Measurements from ENCODE around the gene PLCG2.
"Not testable (repeated sequence)": the region's sequence is repeated elsewhere in the genome, so short reads cannot be mapped to it uniquely, and the experiment has no call there.

Gene PLCG2

DNA sequence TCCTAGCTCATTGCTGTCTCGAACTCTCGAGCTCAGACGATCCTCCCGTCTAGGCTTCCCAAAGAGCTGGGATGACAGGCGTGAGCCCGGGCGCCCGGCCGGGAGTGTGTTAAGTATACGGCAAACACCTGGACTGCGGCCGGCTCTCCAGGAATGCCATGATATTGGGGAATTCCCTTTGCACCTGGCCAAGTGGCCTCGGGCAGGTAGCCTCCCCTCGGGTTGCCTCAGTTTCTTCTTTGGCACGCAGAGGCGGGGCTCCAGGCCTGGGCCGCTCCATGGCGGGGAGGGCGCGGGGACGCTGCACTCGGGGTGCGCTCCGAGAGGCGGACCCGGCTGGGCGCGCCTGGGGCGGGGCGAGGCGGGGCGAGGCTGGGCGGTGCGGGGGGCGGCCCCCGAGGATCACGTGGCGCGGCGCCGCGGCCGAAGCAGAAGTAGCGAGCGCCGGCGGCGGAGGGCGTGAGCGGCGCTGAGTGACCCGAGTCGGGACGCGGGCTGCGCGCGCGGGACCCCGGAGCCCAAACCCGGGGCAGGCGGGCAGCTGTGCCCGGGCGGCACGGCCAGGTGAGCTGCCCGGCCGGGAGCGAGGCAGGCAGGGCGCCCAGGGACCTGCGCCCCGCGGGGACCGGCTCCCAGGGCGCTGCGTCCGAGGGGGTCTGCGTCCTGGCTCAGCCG lies at the start of gene PLCG2:
TSS of gene PLCG2 (plus strand) at position 431 of the 675 bp plus-strand sequence. CDS start 6,699 bp downstream, outside the sequence.
- peak in 3 of 4 experiments; percentile 5 to 31 (median 12) for DNase-seq

GRCh38 chr16:81729451-81729850 lies 49.6 kb upstream of the PLCG2 start:
- no peak for DNase-seq

- peak in 3 of 4 experiments; percentile 33 to 52 (median 38) for DNase-seq
These were observed 48.7 kb upstream of the PLCG2 start for GRCh38 chr16:81730090-81731051.

DNA sequence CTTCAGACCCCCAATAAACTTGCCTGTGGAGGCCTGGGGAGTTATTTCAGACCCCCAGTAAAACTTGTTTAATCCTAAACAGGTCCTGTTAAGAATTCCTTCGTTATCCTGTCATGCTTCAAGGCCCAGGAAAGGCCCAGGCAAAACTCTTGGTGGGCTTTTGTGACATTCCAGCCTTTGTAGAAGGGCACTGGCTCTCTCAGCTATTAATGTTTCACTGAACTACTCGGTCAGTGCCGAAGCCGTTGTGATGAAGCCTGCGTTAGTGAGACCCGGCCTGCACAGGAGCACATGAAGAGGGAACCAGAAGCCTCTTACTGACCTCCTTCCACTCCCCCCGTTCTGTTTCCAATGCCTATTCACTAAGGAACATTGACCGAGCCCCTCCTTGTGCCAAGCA lies 47.4 kb upstream of the PLCG2 start:
- DNase-seq = no peak

GRCh38 chr16:81732699-81733098 lies 46.4 kb upstream of the PLCG2 start:
- no peak for DNase-seq

DNA sequence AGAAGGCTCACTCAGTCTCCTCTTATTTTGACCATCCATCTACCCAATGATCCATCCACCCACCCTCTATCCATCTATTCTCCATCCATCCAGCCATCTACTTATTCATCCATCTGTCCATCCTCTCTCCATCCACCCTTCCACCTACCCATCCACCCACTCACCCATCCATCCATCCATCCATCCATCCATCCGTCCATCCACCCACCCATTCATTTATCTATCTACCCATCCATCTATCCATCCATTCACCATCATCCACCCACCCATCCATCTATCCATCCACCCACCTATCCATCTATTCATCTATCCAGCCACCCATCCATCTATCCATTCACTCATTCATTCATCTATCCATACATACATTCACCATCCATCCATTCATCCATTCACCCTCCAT lies 45.8 kb upstream of the PLCG2 start:
- no peak for DNase-seq

GRCh38 chr16:81734632-81735434 lies 44.3 kb upstream of the PLCG2 start:
- DNase-seq = no peak

DNA sequence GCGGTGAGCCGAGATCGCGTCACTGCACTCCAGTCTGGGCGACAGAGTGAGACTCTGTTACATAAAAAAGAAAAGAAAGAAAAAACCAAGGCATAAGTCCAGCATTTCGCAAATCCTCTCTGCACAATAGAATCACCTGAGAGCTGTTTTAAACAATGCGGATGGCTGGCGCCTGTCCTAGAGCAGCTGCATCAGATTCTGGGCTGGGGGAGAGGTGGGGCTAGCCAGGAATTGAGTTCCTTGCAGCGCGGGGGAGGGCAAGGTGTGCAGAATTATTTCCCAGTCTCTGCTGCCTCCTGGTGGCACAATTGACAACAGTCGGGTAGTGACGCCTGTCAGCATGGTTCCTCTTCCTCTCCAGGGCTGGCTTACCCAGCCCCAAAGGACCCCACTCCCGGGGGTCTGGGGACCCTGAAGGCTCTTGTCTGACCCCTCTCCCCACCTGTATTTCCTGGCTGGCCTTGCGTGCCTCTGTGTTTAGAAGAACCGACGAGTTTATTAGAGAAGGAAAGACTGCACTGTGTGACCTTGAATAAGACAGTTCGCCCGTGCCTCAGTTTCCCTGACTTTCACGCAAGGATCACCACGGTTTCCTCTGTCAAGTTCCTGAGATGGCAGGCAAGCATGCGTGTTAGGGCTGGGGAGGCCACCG lies 41.1 kb upstream of the PLCG2 start:
- peak; percentile 69 to 73 (median 72) for DNase-seq

GRCh38 chr16:81738783-81739496 lies 40.2 kb upstream of the PLCG2 start:
- no peak for DNase-seq

GRCh38 chr16:81739503-81739902 lies 39.6 kb upstream of the PLCG2 start:
- no peak for DNase-seq

DNA sequence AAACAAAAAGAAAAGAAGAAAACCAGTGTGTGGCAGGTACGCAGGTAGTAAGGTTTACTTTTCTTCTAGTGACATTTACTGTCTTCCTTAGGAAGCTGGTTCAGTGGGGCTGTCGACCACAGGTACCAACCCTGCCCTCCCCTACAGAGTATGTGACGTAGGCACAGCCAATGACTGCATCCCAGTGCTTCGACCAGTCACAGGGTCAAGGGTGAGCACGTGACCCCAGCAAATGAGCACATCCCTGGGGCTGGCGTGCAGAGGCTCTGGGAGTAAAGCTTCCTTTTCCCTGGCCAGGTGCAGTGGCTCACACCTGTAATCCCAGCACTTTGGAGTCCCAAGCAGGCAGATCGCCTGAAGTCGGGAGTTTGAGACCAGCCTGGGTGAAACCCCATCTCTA lies 38.9 kb upstream of the PLCG2 start:
- DNase-seq = no peak

- not testable (repeated sequence) for DNase-seq
These were observed 37.7 kb upstream of the PLCG2 start for GRCh38 chr16:81741430-81741770.

GRCh38 chr16:81744385-81744784 lies 34.7 kb upstream of the PLCG2 start:
- no peak for DNase-seq

DNA sequence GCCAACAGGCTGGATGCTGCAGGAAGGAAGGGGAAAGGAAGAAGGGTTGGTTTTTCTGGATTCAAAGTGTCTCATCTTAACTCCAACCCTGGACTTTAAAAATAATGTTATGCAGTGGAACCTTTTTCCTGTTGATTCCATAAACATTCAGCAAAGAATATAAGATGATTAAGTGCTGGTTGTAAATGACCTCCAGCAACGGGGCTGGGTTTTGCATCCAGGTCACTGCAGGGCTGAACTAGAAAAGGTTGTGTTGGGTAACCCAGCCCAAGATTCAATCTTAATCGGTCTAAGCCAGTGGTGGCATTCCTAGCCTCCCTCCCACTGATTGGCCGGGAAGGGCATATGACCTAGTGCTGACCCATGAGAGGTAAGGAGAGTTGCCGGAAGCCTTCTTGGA lies 34.2 kb upstream of the PLCG2 start:
- no peak for DNase-seq

GRCh38 chr16:81745704-81746558 lies 33.2 kb upstream of the PLCG2 start:
- DNase-seq = peak; percentile 47 to 56 (median 54)

DNA sequence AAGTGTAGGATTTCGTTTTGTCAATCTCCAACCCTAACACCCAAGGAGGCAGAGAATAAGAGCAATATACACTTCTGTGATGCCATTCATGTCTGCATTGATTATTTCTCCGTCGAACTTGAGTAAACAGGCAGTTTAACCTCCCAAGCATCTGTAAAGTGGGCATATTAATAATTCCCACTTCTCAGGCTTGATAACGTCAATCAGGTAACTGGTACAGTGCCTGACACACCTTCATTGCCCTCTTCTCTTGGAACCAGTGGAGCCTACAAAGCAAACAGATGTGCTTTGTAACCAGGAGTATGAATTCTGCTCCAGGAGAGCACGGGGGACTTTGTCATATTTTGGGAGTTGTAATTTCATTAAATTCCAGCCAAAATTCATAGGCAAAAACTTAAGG lies 32.5 kb upstream of the PLCG2 start:
- no peak for DNase-seq

DNA sequence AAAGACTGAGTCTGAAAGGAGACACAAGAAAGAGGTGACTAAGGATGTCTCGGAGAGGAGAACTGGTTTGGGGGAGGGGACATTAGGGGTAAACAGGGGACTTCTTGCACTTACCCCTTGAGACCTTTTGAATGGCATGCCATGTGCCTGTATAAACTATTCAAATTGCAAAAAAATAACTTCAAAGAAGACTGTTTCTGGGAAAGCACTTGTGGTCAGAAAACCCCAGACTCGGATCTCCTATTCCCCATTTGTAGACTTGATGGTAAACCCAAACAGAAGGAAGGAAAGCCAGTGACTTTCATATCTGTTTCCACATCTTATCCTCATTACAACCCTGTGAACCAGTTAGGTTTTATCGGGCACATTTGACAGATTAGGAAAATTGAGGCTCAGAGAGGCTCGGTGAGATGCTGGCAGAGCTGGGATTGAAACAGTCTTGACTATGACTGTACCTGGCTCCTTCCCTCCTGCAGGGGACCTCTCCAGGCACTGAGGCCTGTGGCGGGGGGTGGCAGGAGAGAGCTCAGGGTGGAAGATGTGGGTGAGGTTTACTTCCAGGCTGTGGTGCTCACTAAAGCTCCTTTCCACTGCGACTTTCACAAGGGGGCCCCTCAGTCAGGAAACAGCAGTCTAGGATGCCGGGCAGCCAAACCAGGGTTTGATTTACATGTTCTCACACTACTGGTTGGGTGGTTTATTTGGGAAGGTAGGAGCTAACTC lies 30.5 kb upstream of the PLCG2 start:
- DNase-seq = no peak

DNA sequence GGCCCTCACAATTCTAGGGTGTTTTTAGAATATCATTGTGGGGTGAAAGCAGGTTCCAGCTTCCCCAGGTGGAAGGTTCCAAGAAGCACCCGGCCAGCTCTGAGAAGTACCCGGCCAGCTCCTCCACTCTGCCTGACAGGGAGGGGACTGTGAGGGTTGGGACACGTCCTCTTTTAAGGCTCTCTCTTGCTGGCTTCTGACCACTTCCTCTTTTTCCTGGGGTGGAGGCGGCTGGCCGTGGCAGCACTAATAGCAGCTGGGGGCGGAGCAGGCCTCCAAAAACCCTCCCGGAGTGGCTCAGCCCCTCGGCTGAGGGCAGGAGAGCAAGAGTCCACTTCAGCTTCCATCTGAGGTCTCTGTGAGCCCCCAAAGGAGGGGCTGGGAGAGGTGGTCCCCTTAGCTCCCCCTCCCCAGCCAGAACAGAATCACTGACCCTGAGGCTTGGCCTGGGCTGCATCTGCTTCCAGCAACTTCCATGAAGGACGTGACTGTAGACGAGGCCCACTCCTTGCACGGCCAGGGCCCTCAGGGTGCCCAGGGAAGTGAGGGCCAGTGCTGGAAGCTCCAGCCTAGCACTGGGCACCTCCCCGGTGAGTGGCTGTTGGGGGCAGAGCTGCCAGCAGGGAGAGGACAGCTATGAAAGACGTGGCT lies 26.7 kb upstream of the PLCG2 start:
- DNase-seq = no peak

DNA sequence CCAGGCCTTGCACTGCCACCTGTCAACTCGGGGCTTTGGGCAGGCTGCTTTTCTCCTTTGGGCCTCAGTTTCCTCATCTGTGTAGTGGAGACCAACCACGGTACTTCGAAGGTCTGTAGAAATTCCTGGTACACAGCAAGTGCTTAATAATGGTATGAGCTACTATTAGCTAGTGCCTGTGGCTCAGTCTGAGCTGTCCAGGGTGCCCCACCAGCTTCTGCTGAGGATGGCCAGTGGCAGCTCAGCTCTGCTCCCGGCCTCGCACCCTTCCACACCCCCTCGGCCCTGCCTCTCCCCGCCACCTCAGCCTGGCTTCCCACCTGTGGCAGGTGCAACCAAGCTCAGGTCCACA lies 26.2 kb upstream of the PLCG2 start:
- DNase-seq = no peak

- DNase-seq = no peak
These were observed 24.2 kb upstream of the PLCG2 start for GRCh38 chr16:81754858-81755257.
